Posterior cingulate gyrus (tissue), 11 donors: ENCODE results near the gene CMTM5.
A peak's percentile ranks its signal among the peaks of the same experiment; 100 is the strongest.
"Not testable (repeated sequence)": the region's sequence is repeated elsewhere in the genome, so short reads cannot be mapped to it uniquely, and the experiment has no call there.

Experiments used
- DNase-seq, 10 donors: peaks; one replicate each; pipeline versions ENCODE4 v3.0.0 to v3.0.0-alpha.2; 2020 to 2021; ENCODE audit warnings: mixed read lengths in 3 of 10
- intact Hi-C: fragments of 100-400 bp; cut with DNase I; formaldehyde crosslinking; loops from one replicate; pipeline ENCODE4 v1.15.1; 2023

CMTM5 gene

GRCh38 chr14:23375527-23376251 is 1.2 kb upstream of the CMTM5 start:
- DNase-seq = peak in 2 of 10 donors; percentile 47 to 80
- intact Hi-C loops = loop anchor here (1.0 to 2.0 kb wide), 2 partner anchors 9 to 55 kb away; partner anchors contain the start of gene PABPN1

GRCh38 chr14:23377198-23377550 is 328 bp downstream of the CMTM5 start:
- DNase-seq = no peak
- intact Hi-C loops = loop anchor here (2.0 kb wide), 1 partner anchor 56 kb away; the partner anchor contains the start of gene PABPN1

GRCh38 chr14:23377573-23378563 is 1.0 kb downstream of the CMTM5 start:
- intact Hi-C loops = loop anchor here (2.0 kb wide), 2 partner anchors 17 to 57 kb away; partner anchors contain the start of gene PABPN1
- DNase-seq = peak in 1 of 10 donors; percentile 76

GRCh38 chr14:23378612-23379220 is 1.9 kb downstream of the CMTM5 start:
- DNase-seq = peak in 1 of 10 donors; percentile 82
- intact Hi-C loops = loop anchor here (2.0 kb wide), 1 partner anchor 18 kb away; no protein-coding TSS in a partner anchor

GRCh38 chr14:23379366-23380196 is 2.7 kb downstream of the CMTM5 start:
- peak in 4 of 10 donors; percentile 43 to 91 (median 64) for DNase-seq
- intact Hi-C loops = loop anchor here (1.0 to 5.0 kb wide), 3 partner anchors 19 to 88 kb away; partner anchors contain the start of gene NGDN

- peak in 2 of 10 donors; percentile 45 to 89 for DNase-seq
- intact Hi-C loops = loop anchor here (1.0 to 5.0 kb wide), 2 partner anchors 52 to 87 kb away; partner anchors contain the start of gene NGDN
Observed at GRCh38 chr14:23380197-23380914, 3.5 kb downstream of the CMTM5 start.

- intact Hi-C loops = loop anchor here (1.0 to 5.0 kb wide), 2 partner anchors 53 to 86 kb away; partner anchors contain the start of gene NGDN
Observed at GRCh38 chr14:23380976-23381375, 4.1 kb downstream of the CMTM5 start.

GRCh38 chr14:23381871-23382270 is 5.0 kb downstream of the CMTM5 start:
- intact Hi-C loops = loop anchor here (5.0 kb wide), 1 partner anchor 85 kb away; the partner anchor contains the start of gene NGDN
- DNase-seq = peak in 2 of 10 donors; percentile 9 to 39

More at GRCh38 chr14:23380976-23381375, 4.1 kb downstream of the CMTM5 start:
- peak in 1 of 10 donors; percentile 74 for DNase-seq

GRCh38 chr14:23382276-23382675 is 5.4 kb downstream of the CMTM5 start:
- DNase-seq = peak in 2 of 10 donors; percentile 43 to 62
- intact Hi-C loops = loop anchor here (5.0 kb wide), 1 partner anchor 85 kb away; the partner anchor contains the start of gene NGDN

- intact Hi-C loops = loop anchor here (5.0 kb wide), 1 partner anchor 84 kb away; the partner anchor contains the start of gene NGDN
- DNase-seq = peak in 2 of 10 donors; percentile 53 to 54
Observed at GRCh38 chr14:23382731-23383440, 6.0 kb downstream of the CMTM5 start.

- intact Hi-C loops = loop anchor here (5.0 kb wide), 1 partner anchor 83 kb away; the partner anchor contains the start of gene NGDN
- peak in 2 of 10 donors; percentile 44 to 72 for DNase-seq
Observed at GRCh38 chr14:23384364-23385080, 7.7 kb downstream of the CMTM5 start.

GRCh38 chr14:23385244-23385641 is 8.4 kb downstream of the CMTM5 start:
- intact Hi-C loops = no loop called here
- DNase-seq = no peak

- DNase-seq = peak in 3 of 10 donors; percentile 63 to 81 (median 67)
- intact Hi-C loops = no loop called here
Observed at GRCh38 chr14:23385642-23386265, 8.9 kb downstream of the CMTM5 start.

GRCh38 chr14:23386266-23386657 is 9.4 kb downstream of the CMTM5 start:
- intact Hi-C loops = not testable (repeated sequence)
- DNase-seq = peak in 1 of 10 donors; percentile 38

GRCh38 chr14:23386999-23387398 is 10.2 kb downstream of the CMTM5 start:
- DNase-seq = peak in 2 of 10 donors; percentile 2 to 16
- intact Hi-C loops = no loop called here
